Caco-2 (cell line): ENCODE measurements around the gene ADAMTS3. TPM values are rescaled to one million over a fixed set of nuclear protein-coding genes. Genes with fewer than 3 reads are reported as not detected.

Experiments
- BruUV-seq: library from RNA; stranded (reverse); fragments of 400-500 nt; replicated peaks from 2 replicates; lab custom pipeline; 2021; lab: Mats Ljungman, UMichigan
- CTCF ChIA-PET: fragments of 300-600 bp; sonication (Branson Sonifier 250); formaldehyde crosslinking; loops from one replicate; lab custom pipeline; 2022; ENCODE audit warnings: antibody characterized with exemption; lab: Charles Lee
- POLR2A ChIA-PET: fragments of 300-600 bp; sonication (Branson Sonifier 250); formaldehyde crosslinking; loops from one replicate; lab custom pipeline; 2022; ENCODE audit warnings: antibody characterized with exemption; lab: Charles Lee
- DNase-seq, 2 experiments: peaks; one replicate each; pipeline versions ENCODE4 v3.0.0 to v3.0.0-alpha.2; 2020 to 2022
- H3K27me3 ChIP-seq: replicated peaks from 2 replicates; pipeline ENCODE4 v1.6.0; 2011; ENCODE audit warnings: low read length; ENCODE audit not compliant: control insufficient read depth, insufficient read depth
- H3K36me3 ChIP-seq: 2 replicates; pipeline ENCODE4 v1.5.1; 2011; ENCODE audit warnings: low read length; ENCODE audit not compliant: control insufficient read depth, insufficient read depth
- H3K4me1 ChIP-seq: fragments of 250-450 bp; sonication (Bioruptor Pico); 2 replicates; pipeline ENCODE4 v1.5.1; 2020; ENCODE audit warnings: mild to moderate bottlenecking
- H3K4me3 ChIP-seq: 2 replicates; pipeline ENCODE4 v1.5.1; 2011; ENCODE audit warnings: low read depth, mild to moderate bottlenecking, control low read depth, low read length
- H3K9me3 ChIP-seq: fragments of 250-450 bp; sonication (Bioruptor Pico); 2 replicates; pipeline ENCODE4 v1.5.1; 2020; ENCODE audit warnings: mild to moderate bottlenecking, moderate library complexity
- H3K27ac Mint-ChIP-seq: one replicate; pipeline ENCODE4 v1.8.0; 2022; ENCODE audit warnings: mixed read lengths; ENCODE audit not compliant: unreplicated experiment
- H3K27me3 Mint-ChIP-seq: one replicate; pipeline ENCODE4 v1.8.0; 2022; ENCODE audit warnings: mixed read lengths; ENCODE audit not compliant: insufficient read depth, unreplicated experiment
- H3K36me3 Mint-ChIP-seq: one replicate; pipeline ENCODE4 v1.8.0; 2022; ENCODE audit warnings: mild to moderate bottlenecking, mixed read lengths; ENCODE audit not compliant: insufficient read depth, unreplicated experiment
- H3K4me1 Mint-ChIP-seq: one replicate; pipeline ENCODE4 v1.8.0; 2022; ENCODE audit warnings: low read depth, mixed read lengths; ENCODE audit not compliant: unreplicated experiment
- H3K4me3 Mint-ChIP-seq: one replicate; pipeline ENCODE4 v1.8.0; 2022; ENCODE audit warnings: mild to moderate bottlenecking, moderate library complexity, mixed read lengths; ENCODE audit not compliant: unreplicated experiment
- H3K9me3 Mint-ChIP-seq: one replicate; pipeline ENCODE4 v1.8.0; 2022; ENCODE audit warnings: mixed read lengths; ENCODE audit not compliant: unreplicated experiment
- intact Hi-C: fragments of 100-400 bp; cut with micrococcal nuclease; formaldehyde crosslinking; loops from one replicate; pipeline ENCODE4 v1.10.0; 2022; ENCODE audit not compliant: unreplicated experiment
- total RNA-seq: library from RNA; stranded (reverse); gene quantifications from 2 replicates; pipeline ENCODE4 v1.2.3, GENCODE V29; 2022
- TF ChIP-seq, protein P1 (sequence below), 2 experiments: fragments of 200-600 bp in 1 of 2; IDR thresholded peaks; 1 replicate in 1 of 2; 2 replicates in 1 of 2; pipeline versions ENCODE4 v1.5.1 to v1.8.0; 2011 to 2022; ENCODE audit warnings: antibody characterized with exemption in 1 of 2, control low read depth in 1 of 2, inconsistent platforms in 1 of 2, low read depth in 1 of 2, low read length in 1 of 2, mild to moderate bottlenecking in 1 of 2, moderate library complexity in 1 of 2; ENCODE audit not compliant: insufficient read depth in 1 of 2, severe bottlenecking in 1 of 2, unreplicated experiment in 1 of 2

The ADAMTS3 gene
- total RNA-seq, 1 experiment from 2014 or later: not detected

DNA sequence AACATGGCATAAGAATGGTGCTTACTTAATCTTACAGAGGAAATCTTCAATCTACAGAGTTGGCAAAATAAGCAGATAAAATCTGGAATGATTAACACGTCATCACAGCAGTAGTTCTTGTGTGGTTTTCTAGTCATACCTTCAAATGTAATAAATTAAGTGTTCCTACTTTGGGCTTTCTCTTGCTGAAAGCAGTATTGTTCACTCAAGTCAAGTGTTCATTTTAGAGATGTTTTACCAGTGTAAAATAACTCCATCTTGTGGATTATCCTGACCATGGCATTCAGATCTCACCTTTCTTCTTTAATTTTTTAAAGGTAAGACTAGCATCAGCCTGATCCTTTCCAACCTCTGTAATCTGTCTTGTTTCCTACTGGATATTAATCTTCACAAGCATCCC lies 72.9 kb downstream of the ADAMTS3 start:
- Histone ChIP-seq H3K9me3 (no peaks in the 10 kb centered on the region), H3K27me3 (no peaks in the 10 kb centered on the region), H3K4me3 (no peak overlapping the region), H3K4me1 (no peaks in the 10 kb centered on the region), H3K36me3 (no peaks in the 10 kb centered on the region)
- no peaks in the 10 kb centered on the region for H3K9me3 Mint-ChIP-seq
- DNase-seq: no peak
- POLR2A ChIA-PET: no interaction called here
- H3K27ac Mint-ChIP-seq: no peak overlapping the region
- H3K4me3 Mint-ChIP-seq: no peak overlapping the region
- H3K27me3 Mint-ChIP-seq: peaks cover 6% of the 10 kb centered on the region
- CTCF ChIA-PET: no interaction called here
- intact Hi-C loops: no loop called here
- TF ChIP-seq, protein P1, sequence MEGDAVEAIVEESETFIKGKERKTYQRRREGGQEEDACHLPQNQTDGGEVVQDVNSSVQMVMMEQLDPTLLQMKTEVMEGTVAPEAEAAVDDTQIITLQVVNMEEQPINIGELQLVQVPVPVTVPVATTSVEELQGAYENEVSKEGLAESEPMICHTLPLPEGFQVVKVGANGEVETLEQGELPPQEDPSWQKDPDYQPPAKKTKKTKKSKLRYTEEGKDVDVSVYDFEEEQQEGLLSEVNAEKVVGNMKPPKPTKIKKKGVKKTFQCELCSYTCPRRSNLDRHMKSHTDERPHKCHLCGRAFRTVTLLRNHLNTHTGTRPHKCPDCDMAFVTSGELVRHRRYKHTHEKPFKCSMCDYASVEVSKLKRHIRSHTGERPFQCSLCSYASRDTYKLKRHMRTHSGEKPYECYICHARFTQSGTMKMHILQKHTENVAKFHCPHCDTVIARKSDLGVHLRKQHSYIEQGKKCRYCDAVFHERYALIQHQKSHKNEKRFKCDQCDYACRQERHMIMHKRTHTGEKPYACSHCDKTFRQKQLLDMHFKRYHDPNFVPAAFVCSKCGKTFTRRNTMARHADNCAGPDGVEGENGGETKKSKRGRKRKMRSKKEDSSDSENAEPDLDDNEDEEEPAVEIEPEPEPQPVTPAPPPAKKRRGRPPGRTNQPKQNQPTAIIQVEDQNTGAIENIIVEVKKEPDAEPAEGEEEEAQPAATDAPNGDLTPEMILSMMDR (IDR thresholded peaks at IDR 0.05; ENCODE audit: insufficient read depth in 1 of 2, low read depth in 1 of 2, low read length in 1 of 2, severe bottlenecking in 1 of 2, unreplicated experiment in 1 of 2): no peak
- H3K4me1 Mint-ChIP-seq: no peaks in the 10 kb centered on the region
- no peaks in the 10 kb centered on the region for H3K36me3 Mint-ChIP-seq
- no TSS peak for BruUV-seq

DNA sequence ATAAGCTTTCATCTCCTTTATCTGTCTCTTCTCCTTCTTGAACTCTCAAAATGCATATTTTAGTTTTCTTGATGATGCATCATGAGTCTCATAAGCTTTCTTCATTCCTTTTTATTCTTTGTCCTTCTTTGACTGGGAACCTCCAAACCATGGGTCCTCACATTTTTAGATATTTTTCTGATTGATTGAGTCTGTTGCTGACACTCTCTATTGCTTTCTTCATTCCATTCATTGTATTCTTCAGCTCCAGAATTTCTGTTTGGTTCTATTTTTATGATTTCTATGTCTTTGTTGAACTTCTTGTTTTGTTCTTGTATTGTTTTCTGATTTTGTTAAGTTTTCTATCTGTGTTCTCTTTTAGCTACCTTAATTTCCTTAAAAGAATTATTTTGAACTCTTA lies 74.9 kb downstream of the ADAMTS3 start:
- Mint-ChIP-seq H3K36me3 (no peaks in the 10 kb centered on the region), H3K4me3 (no peak overlapping the region), H3K27ac (no peak overlapping the region), H3K27me3 (peaks cover 6% of the 10 kb centered on the region), H3K9me3 (no peaks in the 10 kb centered on the region), H3K4me1 (no peaks in the 10 kb centered on the region)
- TF ChIP-seq, protein P1 (IDR thresholded peaks at IDR 0.05; ENCODE audit: insufficient read depth in 1 of 2, low read depth in 1 of 2, low read length in 1 of 2, severe bottlenecking in 1 of 2, unreplicated experiment in 1 of 2): no peak
- Histone ChIP-seq H3K36me3 (no peaks in the 10 kb centered on the region), H3K4me3 (no peak overlapping the region), H3K9me3 (no peaks in the 10 kb centered on the region), H3K27me3 (no peaks in the 10 kb centered on the region), H3K4me1 (no peaks in the 10 kb centered on the region)
- CTCF ChIA-PET: no interaction called here
- BruUV-seq: no TSS peak
- intact Hi-C loops: no loop called here
- no peak for DNase-seq
- POLR2A ChIA-PET: no interaction called here

DNA sequence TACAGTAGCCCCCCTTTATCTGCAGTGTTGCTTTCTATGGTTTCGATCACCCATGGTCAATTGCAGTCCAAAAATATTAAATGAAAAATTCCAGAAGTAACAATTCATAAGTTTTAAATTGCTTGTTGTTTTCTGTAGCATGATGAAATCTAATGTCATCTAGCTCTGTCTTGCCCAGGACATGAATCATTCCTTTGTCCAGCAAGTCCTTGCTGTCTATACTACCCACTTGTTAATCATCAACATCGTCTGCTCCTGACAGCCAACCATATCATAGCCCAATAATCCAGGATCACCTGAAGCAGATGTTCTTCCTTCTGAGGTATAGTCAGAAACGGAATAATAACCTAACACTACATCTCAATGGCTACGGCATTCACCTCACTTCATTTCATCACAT lies 79.8 kb downstream of the ADAMTS3 start:
- TF ChIP-seq, protein P1 (IDR thresholded peaks at IDR 0.05; ENCODE audit: insufficient read depth in 1 of 2, low read depth in 1 of 2, low read length in 1 of 2, severe bottlenecking in 1 of 2, unreplicated experiment in 1 of 2): no peak
- Mint-ChIP-seq H3K27ac (no peak overlapping the region), H3K9me3 (no peaks in the 10 kb centered on the region), H3K4me3 (no peak overlapping the region), H3K4me1 (no peaks in the 10 kb centered on the region), H3K36me3 (no peaks in the 10 kb centered on the region), H3K27me3 (peaks cover 2% of the 10 kb centered on the region)
- H3K9me3 ChIP-seq: no peaks in the 10 kb centered on the region
- ChIA-PET POLR2A (no interaction called here), CTCF (no interaction called here)
- no peaks in the 10 kb centered on the region for H3K4me1 ChIP-seq
- intact Hi-C loops: no loop called here
- H3K4me3 ChIP-seq: no peak overlapping the region
- no TSS peak for BruUV-seq
- no peaks in the 10 kb centered on the region for H3K27me3 ChIP-seq
- DNase-seq: no peak
- no peaks in the 10 kb centered on the region for H3K36me3 ChIP-seq
